ENCODE measurements around the gene HABP4.

DNA sequence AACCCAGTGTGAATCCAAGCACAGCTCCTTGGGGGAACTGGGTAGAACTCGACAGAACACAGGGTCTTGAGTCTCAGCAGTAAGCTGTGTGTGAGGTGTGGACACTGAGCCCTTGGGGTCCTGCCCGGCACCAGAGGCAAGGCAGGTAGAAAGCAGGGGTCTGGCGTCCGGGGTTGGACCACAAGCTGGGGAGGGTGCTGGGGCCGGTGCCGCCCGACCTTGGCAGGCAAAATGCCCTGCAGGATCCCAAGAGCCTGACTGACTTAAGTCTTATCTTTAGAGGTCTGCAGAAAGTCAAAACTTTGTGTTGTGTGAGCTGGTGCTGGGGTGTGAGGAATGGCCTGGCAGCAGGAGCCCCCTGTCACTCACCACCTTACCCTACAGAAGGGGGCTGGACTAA lies 49.3 kb downstream of the HABP4 start:
- TF ChIP-seq, protein P1, sequence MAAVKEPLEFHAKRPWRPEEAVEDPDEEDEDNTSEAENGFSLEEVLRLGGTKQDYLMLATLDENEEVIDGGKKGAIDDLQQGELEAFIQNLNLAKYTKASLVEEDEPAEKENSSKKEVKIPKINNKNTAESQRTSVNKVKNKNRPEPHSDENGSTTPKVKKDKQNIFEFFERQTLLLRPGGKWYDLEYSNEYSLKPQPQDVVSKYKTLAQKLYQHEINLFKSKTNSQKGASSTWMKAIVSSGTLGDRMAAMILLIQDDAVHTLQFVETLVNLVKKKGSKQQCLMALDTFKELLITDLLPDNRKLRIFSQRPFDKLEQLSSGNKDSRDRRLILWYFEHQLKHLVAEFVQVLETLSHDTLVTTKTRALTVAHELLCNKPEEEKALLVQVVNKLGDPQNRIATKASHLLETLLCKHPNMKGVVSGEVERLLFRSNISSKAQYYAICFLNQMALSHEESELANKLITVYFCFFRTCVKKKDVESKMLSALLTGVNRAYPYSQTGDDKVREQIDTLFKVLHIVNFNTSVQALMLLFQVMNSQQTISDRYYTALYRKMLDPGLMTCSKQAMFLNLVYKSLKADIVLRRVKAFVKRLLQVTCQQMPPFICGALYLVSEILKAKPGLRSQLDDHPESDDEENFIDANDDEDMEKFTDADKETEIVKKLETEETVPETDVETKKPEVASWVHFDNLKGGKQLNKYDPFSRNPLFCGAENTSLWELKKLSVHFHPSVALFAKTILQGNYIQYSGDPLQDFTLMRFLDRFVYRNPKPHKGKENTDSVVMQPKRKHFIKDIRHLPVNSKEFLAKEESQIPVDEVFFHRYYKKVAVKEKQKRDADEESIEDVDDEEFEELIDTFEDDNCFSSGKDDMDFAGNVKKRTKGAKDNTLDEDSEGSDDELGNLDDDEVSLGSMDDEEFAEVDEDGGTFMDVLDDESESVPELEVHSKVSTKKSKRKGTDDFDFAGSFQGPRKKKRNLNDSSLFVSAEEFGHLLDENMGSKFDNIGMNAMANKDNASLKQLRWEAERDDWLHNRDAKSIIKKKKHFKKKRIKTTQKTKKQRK (IDR thresholded peaks at IDR 0.05; ENCODE audit: low read depth, low read length), result no peak
- TF ChIP-seq FOS (IDR thresholded peaks at IDR 0.05; ENCODE audit: borderline replicate concordance, extremely low read depth, insufficient read length) (no peak), USF2 (IDR thresholded peaks at IDR 0.05; ENCODE audit: borderline replicate concordance, low read depth, low read length) (no peak), ATF2 (IDR thresholded peaks at IDR 0.05; ENCODE audit: low read length) (no peak), BCLAF1 (IDR thresholded peaks at IDR 0.05) (no peak), CBFB (IDR thresholded peaks at IDR 0.05; ENCODE audit: low read depth) (no peak), POU2F2 (IDR thresholded peaks at IDR 0.05; ENCODE audit: borderline replicate concordance, low read depth, low read length) (no peak), RFX5 (IDR thresholded peaks at IDR 0.05; ENCODE audit: low read depth, low read length) (no peak), POLR2A (IDR thresholded peaks at IDR 0.05; ENCODE audit: low read depth, low read length) (no peak), TAF1 (IDR thresholded peaks at IDR 0.05; ENCODE audit: borderline replicate concordance, low read depth, low read length) (no peak), CHD4 (IDR thresholded peaks at IDR 0.05) (no peak)
- TF ChIP-seq, protein P2, sequence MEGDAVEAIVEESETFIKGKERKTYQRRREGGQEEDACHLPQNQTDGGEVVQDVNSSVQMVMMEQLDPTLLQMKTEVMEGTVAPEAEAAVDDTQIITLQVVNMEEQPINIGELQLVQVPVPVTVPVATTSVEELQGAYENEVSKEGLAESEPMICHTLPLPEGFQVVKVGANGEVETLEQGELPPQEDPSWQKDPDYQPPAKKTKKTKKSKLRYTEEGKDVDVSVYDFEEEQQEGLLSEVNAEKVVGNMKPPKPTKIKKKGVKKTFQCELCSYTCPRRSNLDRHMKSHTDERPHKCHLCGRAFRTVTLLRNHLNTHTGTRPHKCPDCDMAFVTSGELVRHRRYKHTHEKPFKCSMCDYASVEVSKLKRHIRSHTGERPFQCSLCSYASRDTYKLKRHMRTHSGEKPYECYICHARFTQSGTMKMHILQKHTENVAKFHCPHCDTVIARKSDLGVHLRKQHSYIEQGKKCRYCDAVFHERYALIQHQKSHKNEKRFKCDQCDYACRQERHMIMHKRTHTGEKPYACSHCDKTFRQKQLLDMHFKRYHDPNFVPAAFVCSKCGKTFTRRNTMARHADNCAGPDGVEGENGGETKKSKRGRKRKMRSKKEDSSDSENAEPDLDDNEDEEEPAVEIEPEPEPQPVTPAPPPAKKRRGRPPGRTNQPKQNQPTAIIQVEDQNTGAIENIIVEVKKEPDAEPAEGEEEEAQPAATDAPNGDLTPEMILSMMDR (IDR thresholded peaks at IDR 0.05 in 2 of 3, conservative IDR thresholded peaks at IDR 0.05 in 1 of 3; ENCODE audit: control insufficient read depth in 2 of 3, extremely low read depth in 1 of 3, insufficient read depth in 1 of 3, low read depth in 3 of 3, low read length in 3 of 3), result no peak

Measured in GM12878 (cell line).